Upper lobe of right lung (tissue), 1 donor: ENCODE results near the gene TMEM40. TPM values are rescaled to one million over a fixed set of nuclear protein-coding genes. Genes with fewer than 3 reads are reported as not detected.

Source experiments
- ATAC-seq: fragments of 200-7000 bp; cut with Tn5 transposase; one replicate; pipeline ENCODE4 v1.9.1; 2020; ENCODE audit warnings: mild to moderate bottlenecking, moderate library complexity
- DNase-seq: peaks from one replicate; pipeline ENCODE4 v3.0.0-alpha.2; 2020
- H3K27ac ChIP-seq: fragments of 200-600 bp; one replicate; pipeline ENCODE4 v1.8.0; 2022
- H3K27me3 ChIP-seq: fragments of 200-600 bp; one replicate; pipeline ENCODE4 v1.8.0; 2022; ENCODE audit warnings: mild to moderate bottlenecking
- H3K36me3 ChIP-seq: fragments of 200-600 bp; one replicate; pipeline ENCODE4 v1.8.0; 2022
- H3K4me1 ChIP-seq: fragments of 200-600 bp; one replicate; pipeline ENCODE4 v1.8.0; 2022
- H3K4me3 ChIP-seq: fragments of 200-600 bp; one replicate; pipeline ENCODE4 v1.8.0; 2022; ENCODE audit warnings: mild to moderate bottlenecking
- H3K9me3 ChIP-seq: fragments of 200-600 bp; one replicate; pipeline ENCODE4 v1.8.0; 2022
- CTCF ChIP-seq: fragments of 200-600 bp; IDR thresholded peaks from one replicate; pipeline ENCODE4 v1.8.0; 2022; ENCODE audit warnings: antibody characterized with exemption
- intact Hi-C: fragments of 100-400 bp; cut with DNase I; formaldehyde crosslinking; loops from one replicate; pipeline ENCODE4 v1.11.0; 2022
- total RNA-seq: library from RNA; stranded (reverse); fragmentation: NEBNext Ultra II Directional; extraction: Animal tissue kit (Norgen Biotek cat#: 25700); gene quantifications from one replicate; pipeline ENCODE4 v1.2.1, GENCODE V29; 2021
- donor health status: DM: no; HTN: yes; CAD: no; lungs with severe emphysema.

TMEM40 gene
- total RNA-seq, 1 donor from 2014 or later, result not detected

- no peak for ATAC-seq
- no peak overlapping the region for H3K27ac ChIP-seq
- no peaks in the 10 kb centered on the region for H3K4me1 ChIP-seq
- no peak for TF ChIP-seq CTCF
- DNase-seq, result no peak
- intact Hi-C loops, result no loop called here
- no peak overlapping the region for H3K4me3 ChIP-seq
- H3K36me3 ChIP-seq, result no peaks in the 10 kb centered on the region
- no peaks in the 10 kb centered on the region for H3K27me3 ChIP-seq
- no peaks in the 10 kb centered on the region for H3K9me3 ChIP-seq
These were observed 66.6 kb downstream of the TMEM40 start for GRCh38 chr3:12692444-12692843.

- ATAC-seq (no peak), DNase-seq (no peak)
- Histone ChIP-seq H3K36me3 (no peaks in the 10 kb centered on the region), H3K27me3 (no peaks in the 10 kb centered on the region), H3K9me3 (no peaks in the 10 kb centered on the region), H3K4me1 (no peaks in the 10 kb centered on the region), H3K4me3 (no peak overlapping the region), H3K27ac (no peak overlapping the region)
- TF ChIP-seq CTCF, result no peak
- intact Hi-C loops, result no loop called here
These were observed 68.9 kb downstream of the TMEM40 start for GRCh38 chr3:12689997-12690711.

- Histone ChIP-seq H3K27ac (no peak overlapping the region), H3K27me3 (no peaks in the 10 kb centered on the region), H3K4me1 (no peaks in the 10 kb centered on the region), H3K36me3 (no peaks in the 10 kb centered on the region), H3K9me3 (no peaks in the 10 kb centered on the region), H3K4me3 (no peak overlapping the region)
- intact Hi-C loops, result no loop called here
- ATAC-seq (no peak), DNase-seq (no peak)
- TF ChIP-seq CTCF, result no peak
These were observed 71.1 kb downstream of the TMEM40 start for GRCh38 chr3:12687948-12688347.

DNA sequence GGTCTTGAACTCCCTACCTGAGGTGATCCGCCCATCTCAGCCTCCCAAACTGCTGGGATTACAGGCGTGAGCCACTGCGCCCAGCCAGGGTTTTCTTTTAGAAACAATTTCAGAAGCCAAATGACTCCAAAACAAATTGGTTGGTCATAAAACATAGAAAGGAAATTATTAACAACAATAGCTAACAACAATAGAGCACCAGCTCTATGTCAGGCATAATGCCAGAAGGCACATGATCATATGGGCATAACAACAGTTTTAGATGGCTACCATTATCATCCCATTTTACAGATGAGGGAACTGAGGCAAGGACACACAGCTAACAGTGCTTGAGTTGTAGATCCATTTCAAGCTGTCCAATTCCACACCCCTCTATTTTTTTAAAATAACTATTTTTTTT is 73.0 kb downstream of the TMEM40 start:
- TF ChIP-seq CTCF, result no peak
- Histone ChIP-seq H3K4me1 (no peaks in the 10 kb centered on the region), H3K27ac (no peak overlapping the region), H3K9me3 (no peaks in the 10 kb centered on the region), H3K4me3 (no peak overlapping the region), H3K27me3 (no peaks in the 10 kb centered on the region), H3K36me3 (no peaks in the 10 kb centered on the region)
- intact Hi-C loops, result no loop called here
- ATAC-seq (no peak), DNase-seq (no peak)

Other genes starting within 250 kb of the TMEM40 start
- gene MKRN2OS, start 213.8 kb downstream of the TMEM40 start, total RNA-seq, result not detected
- 23.4 TPM for gene MKRN2, start 202.2 kb downstream of the TMEM40 start, total RNA-seq
- 91.6 TPM for gene RAF1, start 95.1 kb downstream of the TMEM40 start, total RNA-seq
- 7.8 TPM for gene CAND2, start 37.4 kb upstream of the TMEM40 start, total RNA-seq
- 1,191 TPM for gene RPL32, start 82.3 kb upstream of the TMEM40 start, total RNA-seq